Neural cell (in vitro differentiated cells): Measurements from ENCODE around the gene NKAIN4.

Source experiments
- EP300 ChIP-seq: fragments of 450-650 bp; conservative IDR thresholded peaks from 2 replicates; pipeline ENCODE4 v1.6.1; 2014; ENCODE audit warnings: antibody characterized with exemption, mild to moderate bottlenecking, moderate library complexity; ENCODE audit not compliant: poor library complexity, severe bottlenecking
- EZH2 ChIP-seq: fragments of 200-600, 300-800 bp; shearing (Covaris generic), sonication (generic); IDR thresholded peaks from 2 replicates; pipeline ENCODE4 v1.6.1; 2014; ENCODE audit warnings: antibody characterized with exemption, low read length, borderline replicate concordance, mild to moderate bottlenecking; ENCODE audit not compliant: insufficient read depth, poor library complexity, severe bottlenecking
- POLR2AphosphoS5 ChIP-seq: IDR thresholded peaks from 2 replicates; pipeline ENCODE4 v1.6.1; 2012
- TF ChIP-seq, protein P1 (sequence below): fragments of 450-650 bp; IDR thresholded peaks from 2 replicates; pipeline ENCODE4 v1.5.1; 2014; ENCODE audit warnings: antibody characterized with exemption, mild to moderate bottlenecking, moderate library complexity; ENCODE audit not compliant: poor library complexity, severe bottlenecking

DNA sequence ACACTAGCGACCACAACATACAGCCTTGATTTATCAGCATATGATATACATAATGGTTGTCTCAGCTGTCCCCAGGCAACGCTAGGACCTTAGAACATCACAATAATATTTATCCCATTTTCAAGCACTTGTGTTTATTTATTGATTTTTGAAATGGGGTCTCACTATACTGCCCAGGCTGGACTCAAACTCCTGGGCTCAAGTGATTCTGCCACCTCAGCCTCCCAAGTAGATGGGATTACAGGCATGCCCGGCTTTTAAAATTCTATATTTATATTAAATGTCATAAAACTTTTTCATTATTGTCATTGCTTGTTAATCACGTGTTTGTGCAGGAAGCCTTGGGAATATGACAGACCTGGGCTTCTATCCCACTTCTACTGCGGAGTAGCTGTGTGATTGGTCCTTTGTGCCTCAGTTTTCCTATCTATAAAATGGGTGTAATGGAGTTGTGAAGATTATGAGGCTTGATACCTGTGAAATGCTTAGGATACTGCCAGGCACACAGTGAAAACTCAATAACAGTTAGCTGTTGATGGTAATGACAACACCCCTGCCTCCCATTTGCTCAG lies 48.9 kb upstream of the NKAIN4 start:
- TF ChIP-seq, protein P1, sequence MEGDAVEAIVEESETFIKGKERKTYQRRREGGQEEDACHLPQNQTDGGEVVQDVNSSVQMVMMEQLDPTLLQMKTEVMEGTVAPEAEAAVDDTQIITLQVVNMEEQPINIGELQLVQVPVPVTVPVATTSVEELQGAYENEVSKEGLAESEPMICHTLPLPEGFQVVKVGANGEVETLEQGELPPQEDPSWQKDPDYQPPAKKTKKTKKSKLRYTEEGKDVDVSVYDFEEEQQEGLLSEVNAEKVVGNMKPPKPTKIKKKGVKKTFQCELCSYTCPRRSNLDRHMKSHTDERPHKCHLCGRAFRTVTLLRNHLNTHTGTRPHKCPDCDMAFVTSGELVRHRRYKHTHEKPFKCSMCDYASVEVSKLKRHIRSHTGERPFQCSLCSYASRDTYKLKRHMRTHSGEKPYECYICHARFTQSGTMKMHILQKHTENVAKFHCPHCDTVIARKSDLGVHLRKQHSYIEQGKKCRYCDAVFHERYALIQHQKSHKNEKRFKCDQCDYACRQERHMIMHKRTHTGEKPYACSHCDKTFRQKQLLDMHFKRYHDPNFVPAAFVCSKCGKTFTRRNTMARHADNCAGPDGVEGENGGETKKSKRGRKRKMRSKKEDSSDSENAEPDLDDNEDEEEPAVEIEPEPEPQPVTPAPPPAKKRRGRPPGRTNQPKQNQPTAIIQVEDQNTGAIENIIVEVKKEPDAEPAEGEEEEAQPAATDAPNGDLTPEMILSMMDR = no peak
- TF ChIP-seq POLR2AphosphoS5 = no peak
- TF ChIP-seq EZH2 = no peak
- no peak for TF ChIP-seq EP300
